SU-DHL-6 (cell line): ENCODE results near the gene ZNF319.
"Not testable (repeated sequence)": the region's sequence is repeated elsewhere in the genome, so short reads cannot be mapped to it uniquely, and the experiment has no call there.

Experiments
- H2AFZ ChIP-seq: fragments of 200-600 bp; sonication (generic); 2 replicates; pipeline ENCODE4 v1.6.1; 2014; ENCODE audit warnings: low read depth, mild to moderate bottlenecking, moderate library complexity, mixed read lengths, antibody characterized with exemption, low read length; ENCODE audit not compliant: severe bottlenecking
- H3F3A ChIP-seq: fragments of 200-600 bp; shearing (Covaris generic); 2 replicates; pipeline ENCODE4 v1.6.0; 2016; ENCODE audit warnings: antibody characterized with exemption, mild to moderate bottlenecking; ENCODE audit not compliant: insufficient read depth
- H3K27ac ChIP-seq: fragments of 200-600 bp; sonication (generic); 2 replicates; pipeline ENCODE4 v1.5.1; 2016; ENCODE audit warnings: low read depth, mild to moderate bottlenecking, low read length, moderate library complexity, mixed read lengths
- H3K27me3 ChIP-seq: fragments of 200-600 bp; sonication (generic), shearing (Covaris generic); 2 replicates; pipeline ENCODE4 v1.6.0; 2014; ENCODE audit warnings: mild to moderate bottlenecking, low read length
- H3K36me3 ChIP-seq: fragments of 200-600 bp; sonication (generic); 2 replicates; pipeline ENCODE4 v1.6.1; 2014; ENCODE audit warnings: mild to moderate bottlenecking, low read length, mixed read lengths
- H3K4me2 ChIP-seq: fragments of 300-600, 200-600 bp; shearing (Covaris generic), sonication (generic); 2 replicates; pipeline ENCODE4 v1.6.0; 2014; ENCODE audit warnings: low read length, low read depth, mild to moderate bottlenecking; ENCODE audit not compliant: poor library complexity, severe bottlenecking
- H3K4me3 ChIP-seq: fragments of 200-600 bp; sonication (generic); 2 replicates; pipeline ENCODE4 v1.5.1; 2014; ENCODE audit warnings: antibody characterized with exemption, low read length, mild to moderate bottlenecking, mixed read lengths; ENCODE audit not compliant: insufficient read depth, poor library complexity, severe bottlenecking
- H3K79me2 ChIP-seq: fragments of 200-600 bp; sonication (generic); 2 replicates; pipeline ENCODE4 v1.6.1; 2014; ENCODE audit warnings: mild to moderate bottlenecking, low read length, moderate library complexity; ENCODE audit not compliant: insufficient read depth
- H3K9ac ChIP-seq: fragments of 200-600 bp; sonication (generic); 2 replicates; pipeline ENCODE4 v1.7.0; 2014; ENCODE audit warnings: mild to moderate bottlenecking, low read length
- H3K9me2 ChIP-seq: fragments of 200-600 bp; sonication (generic); replicated peaks from 2 replicates; pipeline ENCODE4 v1.6.1; 2014; ENCODE audit warnings: low read length; ENCODE audit not compliant: insufficient read depth
- H3K9me3 ChIP-seq: fragments of 200-600 bp; sonication (generic); 2 replicates; pipeline ENCODE4 v1.6.1; 2014; ENCODE audit warnings: low read length, mixed read lengths; ENCODE audit not compliant: insufficient read depth
- H4K20me1 ChIP-seq: fragments of 200-600 bp; sonication (generic); 2 replicates; pipeline ENCODE4 v1.6.1; 2014; ENCODE audit warnings: low read depth, mild to moderate bottlenecking, antibody characterized with exemption, low read length, moderate library complexity, mixed read lengths
- CTCF ChIP-seq: fragments of 200-600 bp; sonication (generic); IDR thresholded peaks from one replicate; pipeline ENCODE4 v1.5.1; 2017; ENCODE audit warnings: antibody characterized with exemption, mild to moderate bottlenecking, low read length, moderate library complexity; ENCODE audit not compliant: insufficient read depth, poor library complexity, severe bottlenecking
- EZH2phosphoT487 ChIP-seq: fragments of 200-600 bp; sonication (generic), shearing (Covaris generic); conservative IDR thresholded peaks from 2 replicates; pipeline ENCODE4 v1.6.1; 2018; ENCODE audit warnings: mild to moderate bottlenecking, antibody characterized with exemption, low read length, moderate library complexity, mixed read lengths

ZNF319 gene

GRCh38 chr16:58009856-58010416 lies 9.5 kb upstream of the ZNF319 start:
- H2AFZ ChIP-seq, result no peak overlapping the region
- no peaks in the 10 kb centered on the region for H4K20me1 ChIP-seq
- no peak overlapping the region for H3K9ac ChIP-seq
- H3K4me2 ChIP-seq, result no peak overlapping the region
- H3K4me3 ChIP-seq, result no peak overlapping the region
- TF ChIP-seq EZH2phosphoT487 (no peak), CTCF (no peak)
- no peak overlapping the region for H3K27ac ChIP-seq
- H3K27me3 ChIP-seq, result no peaks in the 10 kb centered on the region
- no peaks in the 10 kb centered on the region for H3F3A ChIP-seq
- H3K9me3 ChIP-seq, result no peaks in the 10 kb centered on the region
- H3K36me3 ChIP-seq, result peaks cover 9% of the 10 kb centered on the region; the same call in 1 of the 2 replicates
- peaks cover 6% of the 10 kb centered on the region; the same call in 1 of the 2 replicates for H3K79me2 ChIP-seq
- no peaks in the 10 kb centered on the region for H3K9me2 ChIP-seq

DNA sequence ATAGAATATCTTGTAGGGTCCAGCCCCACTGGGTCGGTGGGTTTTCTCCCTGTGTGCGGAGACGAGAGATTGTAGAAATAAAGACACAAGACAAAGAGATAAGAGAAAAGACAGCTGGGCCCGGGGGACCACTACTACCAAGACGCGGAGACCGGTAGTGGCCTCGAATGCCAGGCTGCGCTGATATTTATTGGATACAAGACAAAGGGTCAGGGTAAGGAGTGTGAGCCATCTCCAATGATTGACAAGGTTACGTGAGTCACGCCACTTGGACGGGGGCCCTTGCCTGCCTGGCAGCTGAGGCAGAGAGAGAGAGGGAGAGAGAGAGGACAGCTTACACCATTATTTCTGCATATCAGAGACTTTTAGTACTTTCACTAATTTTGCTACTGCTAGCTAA lies 4.3 kb upstream of the ZNF319 start:
- peaks cover 11% of the 10 kb centered on the region for H3F3A ChIP-seq
- H3K9me3 ChIP-seq, H3K36me3 ChIP-seq, H3K4me3 ChIP-seq, H3K27me3 ChIP-seq, H3K27ac ChIP-seq, H3K9me2 ChIP-seq, H3K79me2 ChIP-seq, H3K9ac ChIP-seq, H4K20me1 ChIP-seq, H3K4me2 ChIP-seq, H2AFZ ChIP-seq: not testable (repeated sequence)

DNA sequence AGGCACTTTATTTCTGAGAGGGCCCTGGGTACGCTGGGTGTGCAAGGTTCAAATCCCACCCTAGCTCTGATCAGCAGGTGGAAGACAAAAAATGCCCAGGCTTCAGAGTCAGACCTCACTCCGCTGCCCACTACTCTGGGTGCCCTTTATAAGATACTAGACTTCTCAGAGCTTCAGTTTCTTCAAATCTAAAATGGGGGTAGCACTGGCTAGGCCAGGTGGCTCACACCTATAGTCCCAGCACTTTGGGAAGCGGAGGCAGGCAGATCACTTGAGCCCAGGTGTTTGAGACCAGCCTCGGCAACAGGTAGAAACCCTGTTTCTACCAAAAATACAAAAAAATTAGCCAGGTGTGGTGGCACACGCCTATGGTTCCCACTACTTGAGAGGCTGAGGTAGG lies 2.5 kb upstream of the ZNF319 start:
- Histone ChIP-seq H3K9me2 (no peaks in the 10 kb centered on the region), H3K27me3 (no peaks in the 10 kb centered on the region), H3F3A (peaks cover 15% of the 10 kb centered on the region), H2AFZ (no peak overlapping the region), H3K4me2 (no peak overlapping the region), H3K79me2 (no peaks in the 10 kb centered on the region), H3K36me3 (peaks cover 7% of the 10 kb centered on the region; the same call in 1 of the 2 replicates), H3K9ac (no peak overlapping the region), H3K27ac (no peak overlapping the region), H3K9me3 (no peaks in the 10 kb centered on the region), H4K20me1 (no peaks in the 10 kb centered on the region), H3K4me3 (no peak overlapping the region)
- TF ChIP-seq EZH2phosphoT487, result no peak
- no peak for TF ChIP-seq CTCF

DNA sequence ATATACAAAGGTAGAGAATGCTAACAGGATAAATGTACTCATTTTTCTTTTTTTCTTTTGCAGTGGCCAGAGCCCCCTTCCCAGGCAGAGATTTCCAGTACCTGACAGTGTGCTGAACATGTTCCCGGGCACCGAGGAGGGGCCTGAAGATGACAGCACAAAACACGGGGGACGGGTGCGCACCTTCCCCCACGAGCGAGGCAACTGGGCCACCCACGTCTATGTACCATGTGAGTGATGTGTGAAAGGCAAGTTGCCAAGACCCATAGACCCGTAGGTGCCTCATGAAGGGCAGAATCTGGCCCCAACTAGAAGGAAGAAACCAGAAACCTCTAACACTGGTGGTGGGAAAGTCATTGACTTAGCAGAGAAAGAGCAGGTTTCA lies 1.9 kb upstream of the ZNF319 start:
- Histone ChIP-seq H3K4me2 (peak overlapping the region; percentile 95), H2AFZ (no peak overlapping the region), H3K9me2 (no peaks in the 10 kb centered on the region), H3K9ac (no peak overlapping the region), H3K36me3 (peaks cover 6% of the 10 kb centered on the region; the same call in 1 of the 2 replicates), H3K9me3 (no peaks in the 10 kb centered on the region), H3K79me2 (no peaks in the 10 kb centered on the region), H3K27me3 (no peaks in the 10 kb centered on the region), H3K4me3 (no peak overlapping the region), H3K27ac (no peak overlapping the region), H3F3A (peaks cover 15% of the 10 kb centered on the region), H4K20me1 (no peaks in the 10 kb centered on the region)
- TF ChIP-seq EZH2phosphoT487, result no peak
- TF ChIP-seq CTCF, result no peak
